ENCODE measurements around the gene PIGC.
A peak's percentile ranks its signal among the peaks of the same experiment; 100 is the strongest.
"Not testable (repeated sequence)": the region's sequence is repeated elsewhere in the genome, so short reads cannot be mapped to it uniquely, and the experiment has no call there.

Gene PIGC

DNA sequence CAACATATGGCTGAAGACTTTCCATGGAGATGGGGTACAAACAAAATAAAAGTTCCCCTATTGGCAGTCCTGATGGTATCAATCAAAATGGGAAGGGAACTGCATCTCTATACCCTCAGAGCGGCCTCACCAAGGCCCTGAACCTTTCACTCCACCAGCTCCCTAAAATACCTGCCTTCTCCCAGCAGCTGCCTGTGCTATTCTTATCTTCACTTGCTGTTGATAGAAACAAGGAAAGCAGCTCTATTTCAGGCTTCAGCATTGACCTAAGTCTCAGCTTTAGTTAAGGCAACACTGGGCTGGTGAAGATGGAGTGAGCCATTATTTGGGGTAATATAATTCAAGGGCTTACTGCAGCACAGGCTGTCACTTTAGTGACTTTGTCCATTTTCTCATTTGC, 21.7 kb upstream of the PIGC start:
- DNase-seq: no peak

DNA sequence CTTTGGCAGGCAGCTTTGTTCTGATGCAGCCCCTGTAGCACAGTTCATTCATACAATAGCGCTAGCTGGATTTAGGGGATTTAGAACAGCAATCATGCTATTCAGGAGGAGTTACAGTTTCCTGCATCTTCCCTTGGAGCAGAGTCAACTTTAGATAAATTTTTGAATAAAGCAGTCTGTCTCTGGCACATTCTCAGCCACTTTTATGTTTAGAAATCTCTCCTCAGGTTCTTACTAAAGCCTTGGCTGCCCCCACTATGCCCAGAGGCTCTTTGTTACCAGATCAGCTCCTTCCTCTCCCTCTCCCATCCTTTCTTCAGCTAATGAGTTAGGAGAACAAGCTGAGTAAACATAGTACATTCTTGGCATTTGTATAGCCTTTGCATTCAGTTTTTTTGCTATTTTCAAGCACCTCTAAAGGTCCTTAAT, 17.0 kb upstream of the PIGC start:
- DNase-seq: no peak

DNA sequence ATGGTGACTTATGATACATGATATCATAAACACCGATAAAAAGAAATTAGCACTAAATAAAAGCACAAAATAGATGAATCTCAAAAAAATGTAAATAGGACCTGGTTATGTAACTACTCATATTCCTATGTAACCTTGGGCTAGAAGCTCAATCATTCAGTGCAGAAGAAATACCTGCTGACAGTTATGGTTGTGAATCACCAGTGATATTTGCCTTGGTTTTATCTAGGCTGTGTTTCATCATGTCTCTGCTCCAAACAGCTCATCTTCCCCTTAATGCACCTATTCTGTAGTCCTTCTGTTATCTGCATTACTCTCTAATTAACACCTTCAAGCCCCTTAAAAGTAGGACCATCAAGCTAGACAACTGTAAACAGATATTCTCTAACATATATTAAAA, 16.3 kb upstream of the PIGC start:
- DNase-seq: no peak

DNA sequence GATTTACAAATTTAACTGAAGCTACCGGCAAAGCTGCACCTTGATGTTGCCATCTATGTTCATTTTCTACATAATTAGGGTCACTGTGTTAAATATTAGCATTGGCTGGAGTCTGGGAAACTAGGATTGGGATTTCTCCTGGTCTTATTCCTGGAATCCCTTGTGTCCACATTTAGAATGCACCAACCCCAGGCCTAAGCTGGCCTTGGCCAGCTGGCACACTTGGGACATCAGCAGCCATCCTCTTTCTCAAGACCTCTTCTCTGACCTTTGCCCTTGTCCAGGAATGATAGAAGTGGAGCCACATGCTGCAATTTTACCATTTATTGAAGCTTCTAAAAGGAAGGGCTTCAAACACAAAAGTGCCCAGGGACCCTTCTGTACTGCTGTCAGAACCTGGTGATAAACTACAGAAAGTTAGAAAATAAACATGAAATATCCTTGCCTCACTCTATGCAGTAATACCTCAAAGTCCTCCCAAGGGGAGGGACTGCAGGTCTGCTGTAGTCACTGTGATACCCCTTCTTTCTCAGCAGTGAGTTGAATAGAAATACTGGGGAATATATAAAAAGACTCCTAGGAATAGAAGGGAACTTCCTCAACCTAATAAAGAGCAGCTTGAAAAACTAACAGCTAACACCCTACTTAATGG, 13.7 kb upstream of the PIGC start:
- no peak for DNase-seq

DNA sequence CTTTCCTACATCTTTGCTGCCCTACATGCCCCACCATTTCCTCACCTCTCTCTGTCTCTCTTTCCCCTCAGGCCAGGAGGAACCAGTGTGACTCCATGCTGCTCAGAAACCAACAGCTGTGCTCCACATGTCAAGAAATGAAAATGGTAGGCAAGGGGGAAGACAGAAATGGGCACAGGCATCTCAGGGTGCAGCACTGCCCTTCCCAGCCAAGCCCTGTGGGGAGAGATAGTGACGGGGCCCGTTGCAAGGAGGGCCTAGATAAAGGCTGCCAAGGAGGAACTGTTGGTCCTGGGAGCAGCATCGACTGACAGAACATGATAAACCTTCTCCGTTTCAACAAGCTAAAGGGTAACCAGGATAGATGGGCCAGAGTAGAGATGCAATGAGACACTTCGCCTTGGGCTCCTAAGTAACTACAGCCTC, 12.5 kb upstream of the PIGC start:
- DNase-seq: no peak

DNA sequence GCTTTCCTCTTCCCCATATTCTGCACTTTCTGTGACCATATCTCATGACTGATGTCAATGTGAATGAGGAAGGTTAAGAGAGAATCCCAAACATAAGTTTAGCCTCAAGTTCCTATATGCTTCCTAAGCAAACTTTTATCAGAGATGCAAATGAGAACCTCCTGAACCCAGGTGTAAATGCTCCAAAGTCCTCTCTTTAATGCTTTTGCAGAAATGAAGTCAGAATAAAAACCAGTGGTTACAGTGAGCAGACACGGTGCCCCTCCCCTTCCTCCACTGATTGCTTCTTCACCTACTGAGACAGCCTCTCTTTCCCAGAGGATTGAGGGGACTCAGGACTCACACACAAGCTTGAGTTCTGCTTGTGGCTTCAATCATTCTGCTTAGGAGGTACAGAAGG, 11.6 kb upstream of the PIGC start:
- no peak for DNase-seq

DNA sequence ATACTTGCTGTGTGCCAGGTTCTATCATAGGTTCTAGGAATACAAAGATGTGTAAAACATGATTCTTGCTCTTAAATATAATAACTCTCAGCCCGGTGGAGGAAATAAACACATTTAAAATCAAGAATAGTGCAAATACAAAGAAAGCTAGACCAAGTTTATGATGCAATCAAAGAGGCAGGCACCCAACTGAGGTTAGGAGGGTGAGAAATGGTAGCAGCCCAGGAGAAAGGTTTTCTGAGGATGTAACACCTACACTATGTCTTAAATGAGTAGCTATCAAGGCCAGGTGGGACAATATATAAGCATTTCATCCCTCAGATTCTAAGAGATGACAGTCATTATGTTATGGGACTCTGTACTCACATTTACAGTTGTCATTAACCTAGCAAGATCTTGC, 9.7 kb upstream of the PIGC start:
- DNase-seq: no peak

DNA sequence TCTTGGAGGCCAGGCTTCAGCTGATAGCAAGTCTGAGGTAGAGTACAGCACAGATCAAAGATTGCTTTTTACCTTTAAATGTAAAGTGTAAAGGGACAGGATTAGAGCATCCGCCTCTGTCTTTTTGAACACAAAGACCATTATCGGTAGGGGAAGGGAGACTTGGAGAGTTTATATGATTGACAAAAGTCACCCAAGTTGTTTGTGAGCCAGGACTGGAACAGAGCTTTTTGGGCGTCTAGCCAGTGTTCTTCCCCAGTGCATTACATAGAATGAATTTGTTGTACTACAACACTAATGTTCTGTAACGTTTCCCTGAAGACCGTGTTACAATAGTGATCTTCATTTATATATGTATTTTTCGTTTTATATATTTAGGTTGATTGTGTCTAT, 9.3 kb upstream of the PIGC start:
- DNase-seq: no peak

DNA sequence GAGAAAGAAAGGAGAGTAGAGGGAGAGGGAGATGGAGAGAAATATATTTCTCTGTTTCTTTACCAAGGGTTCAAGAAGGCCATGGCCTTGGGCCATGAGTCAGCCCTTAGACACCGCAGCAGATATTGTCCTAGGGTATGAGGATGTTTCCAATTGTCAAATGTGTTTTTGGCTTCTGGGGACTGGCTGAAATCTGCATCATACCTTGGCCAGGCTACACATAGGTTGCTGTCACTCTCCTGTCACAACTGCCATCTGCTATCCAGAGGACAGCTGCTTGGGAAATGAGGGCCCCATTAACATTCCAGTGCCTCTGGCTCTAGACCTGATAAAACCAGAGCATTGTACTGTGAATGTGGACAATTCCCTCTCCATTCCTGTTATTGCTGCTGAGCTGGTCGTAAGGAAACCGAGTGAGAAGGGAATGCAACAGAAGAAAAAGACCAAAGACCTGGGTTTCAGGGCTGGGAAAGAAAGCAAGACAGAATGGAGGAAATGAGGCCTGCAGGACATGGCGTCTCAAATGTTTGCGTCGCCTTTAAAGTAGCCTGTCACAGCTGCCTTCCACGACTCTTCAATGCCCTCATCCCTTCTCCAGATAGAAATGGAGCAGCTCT, 8.8 kb upstream of the PIGC start:
- DNase-seq: no peak

DNA sequence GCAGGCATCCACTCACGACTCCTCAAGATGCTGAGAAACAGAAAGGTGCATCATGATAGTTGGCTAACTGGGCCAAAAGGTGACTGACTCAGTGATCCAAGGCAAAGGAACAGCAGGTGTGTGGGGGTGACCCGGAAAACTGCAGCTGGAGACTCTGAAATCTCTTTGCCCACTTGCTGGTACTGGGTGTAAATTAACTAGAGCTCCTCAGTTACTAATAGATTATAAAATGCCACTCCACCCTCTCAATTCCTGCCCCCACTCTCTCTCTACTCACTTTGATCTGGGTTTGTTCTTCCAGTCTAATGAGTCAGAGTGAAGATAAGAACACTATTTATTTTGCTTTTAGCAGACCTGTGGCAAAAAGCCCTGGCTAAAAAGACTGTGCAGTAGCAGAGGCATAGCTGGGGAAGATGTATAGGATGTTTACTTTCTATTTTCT, 7.2 kb upstream of the PIGC start:
- no peak for DNase-seq

DNA sequence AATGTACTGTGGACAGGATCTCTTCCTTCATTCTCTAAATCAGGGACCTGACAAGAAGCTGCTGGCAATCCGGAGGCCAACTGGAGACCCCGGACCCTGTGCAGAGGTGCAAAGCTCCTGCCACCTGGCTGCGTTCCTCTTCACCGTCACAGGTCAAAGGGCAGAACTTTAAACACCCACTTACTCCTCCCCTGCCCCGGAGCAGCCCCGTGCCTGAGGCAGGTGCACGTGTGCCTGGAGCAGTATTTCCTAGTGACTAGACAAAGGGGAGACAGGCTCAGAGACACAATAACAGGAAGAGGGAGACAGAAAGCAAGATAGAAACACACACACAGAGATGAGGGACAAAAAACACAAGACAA, 6.6 kb upstream of the PIGC start:
- no peak for DNase-seq

DNA sequence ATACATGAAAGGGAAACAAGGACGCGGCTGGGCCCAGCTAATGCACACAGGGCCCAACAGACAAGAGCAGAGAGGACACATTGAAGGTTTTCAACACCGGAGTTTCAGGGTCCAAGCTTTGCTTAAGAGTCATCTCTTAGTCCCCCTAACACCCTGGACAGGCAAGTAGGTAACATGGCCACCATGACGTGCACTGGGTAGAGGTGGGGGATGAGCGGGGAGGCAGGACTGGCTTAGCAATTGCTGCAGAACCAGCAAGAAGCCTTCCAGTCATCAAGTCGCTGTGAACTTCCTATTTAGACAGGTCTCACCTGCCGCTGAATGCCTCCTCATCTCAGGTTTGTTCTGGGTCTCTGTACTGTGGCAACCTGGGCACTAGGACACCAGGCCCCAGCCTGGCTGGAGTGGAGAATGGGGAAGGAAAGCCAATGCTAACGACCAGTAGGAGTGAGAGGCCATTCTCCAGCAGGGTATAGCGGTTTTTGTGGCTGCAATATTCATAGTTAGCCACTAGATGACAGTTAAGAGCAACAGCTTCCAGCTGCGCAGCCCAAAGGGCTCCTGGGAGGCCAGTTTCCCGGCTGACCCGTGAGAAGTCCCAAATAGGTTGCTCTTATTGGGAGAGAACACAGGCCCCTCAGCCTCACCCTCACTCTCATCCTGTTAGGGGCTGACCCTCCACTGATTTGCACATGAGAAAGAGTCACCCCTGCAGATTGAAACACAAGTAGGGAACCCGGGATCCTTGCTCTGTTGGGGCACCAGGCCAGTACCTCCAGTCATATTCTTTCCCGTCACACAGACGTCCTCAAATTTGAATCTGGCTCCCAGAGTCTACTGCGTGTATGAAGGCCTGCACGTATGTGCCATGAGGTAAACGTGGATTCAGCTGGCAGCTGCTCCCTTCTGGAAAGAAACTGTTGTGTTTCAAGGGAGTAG, 6.0 kb upstream of the PIGC start:
- peak; percentile 47 for DNase-seq

DNA sequence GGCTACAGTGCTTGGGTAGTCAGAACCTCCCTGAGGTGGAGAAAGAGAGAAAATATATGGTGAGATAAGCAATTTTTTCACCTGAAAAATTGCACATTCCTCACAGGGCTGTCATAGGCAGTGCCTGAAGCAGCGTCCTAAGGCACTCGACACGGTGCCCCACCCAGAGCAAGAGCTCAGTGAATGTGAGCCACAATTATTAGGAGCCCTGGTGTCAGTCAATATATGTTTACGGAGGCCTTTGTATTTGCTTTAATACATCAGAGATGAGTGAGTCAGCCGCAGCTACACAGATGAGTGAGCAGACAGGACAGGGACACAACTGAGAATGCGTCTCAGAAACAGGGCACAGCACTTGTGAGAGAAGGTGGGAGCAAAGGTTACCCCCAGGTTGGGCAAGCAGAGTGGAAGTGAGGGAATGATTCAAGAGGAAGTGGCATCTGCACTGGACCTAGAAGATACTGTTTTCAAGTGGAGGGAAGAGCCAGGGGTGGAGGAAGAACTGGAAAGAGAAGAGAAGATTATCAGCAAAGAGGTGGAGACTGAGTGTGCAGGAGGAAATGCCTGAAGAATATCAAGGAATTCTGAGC, 5.2 kb upstream of the PIGC start:
- no peak for DNase-seq

DNA sequence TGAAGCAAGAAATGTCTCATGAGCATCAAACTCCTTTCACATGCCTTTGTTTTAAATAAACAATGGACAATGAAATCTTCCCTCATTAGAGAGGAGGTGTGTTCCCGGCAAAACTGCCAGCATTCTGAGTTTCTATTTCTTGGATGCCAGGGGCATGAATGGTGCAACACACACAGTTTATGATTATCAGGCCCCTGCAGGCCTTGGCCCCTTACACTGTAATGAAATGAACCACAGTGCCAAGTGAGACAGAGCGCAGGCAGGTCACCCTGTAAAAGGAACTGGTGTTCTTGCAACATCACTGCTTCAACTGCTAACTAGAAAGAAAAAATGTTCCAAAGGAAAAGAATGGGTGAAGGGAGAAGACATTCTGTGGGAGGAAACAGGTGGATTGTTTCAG, 3.8 kb upstream of the PIGC start:
- DNase-seq: no peak

DNA sequence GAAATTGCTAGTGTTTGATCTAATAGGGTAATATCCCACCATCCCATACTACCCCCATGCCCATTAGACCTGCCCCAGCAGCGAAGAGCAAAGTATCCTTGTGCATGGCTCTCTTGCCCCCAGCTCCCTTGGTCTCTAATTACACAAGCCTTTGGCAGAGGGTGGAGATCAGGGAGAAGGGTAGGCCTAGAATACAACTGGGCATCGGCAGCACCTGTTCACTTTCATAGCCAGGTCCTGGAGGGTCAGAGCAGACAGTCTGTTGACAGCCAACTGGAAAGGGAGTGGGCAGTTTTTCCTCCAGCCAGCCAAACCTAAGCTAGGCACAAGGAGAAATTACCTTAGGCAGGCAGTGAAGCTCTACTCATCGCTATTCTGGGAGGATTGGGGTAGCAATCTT, 2.7 kb upstream of the PIGC start:
- no peak for DNase-seq

DNA sequence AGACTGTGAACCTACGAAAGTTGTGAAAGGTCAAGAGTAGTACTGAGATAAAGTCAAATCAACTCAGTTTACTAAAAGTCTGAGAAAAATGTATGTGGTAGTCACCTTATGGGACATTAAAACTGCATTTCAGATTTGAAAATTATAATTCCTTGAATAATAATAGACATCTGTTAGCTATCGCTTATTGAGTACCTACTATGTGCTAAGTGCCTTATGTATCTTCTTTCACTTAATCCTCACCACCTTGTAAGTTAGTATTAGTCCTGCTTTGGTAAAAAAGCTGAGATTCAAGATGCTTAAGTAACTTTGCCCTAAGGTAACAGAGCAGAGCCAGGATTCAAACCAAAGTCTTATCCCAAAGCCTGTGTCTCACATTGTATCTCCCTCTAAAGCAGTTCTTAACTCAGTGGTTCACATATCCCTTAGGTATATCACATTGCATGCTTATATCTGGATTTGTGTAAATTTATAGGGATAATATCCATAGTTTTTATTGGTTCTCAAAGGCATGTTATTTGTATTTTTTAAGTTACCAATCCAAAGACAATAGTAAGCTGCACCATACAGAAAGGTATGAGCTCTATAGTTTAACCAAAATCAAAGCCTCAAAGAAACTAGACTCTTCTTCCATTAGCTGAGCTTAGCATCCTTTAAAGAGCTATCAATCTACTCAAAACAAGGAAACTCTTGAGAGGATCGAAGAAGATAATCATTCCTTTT, 865 bp downstream of the PIGC start:
- DNase-seq: no peak

DNA sequence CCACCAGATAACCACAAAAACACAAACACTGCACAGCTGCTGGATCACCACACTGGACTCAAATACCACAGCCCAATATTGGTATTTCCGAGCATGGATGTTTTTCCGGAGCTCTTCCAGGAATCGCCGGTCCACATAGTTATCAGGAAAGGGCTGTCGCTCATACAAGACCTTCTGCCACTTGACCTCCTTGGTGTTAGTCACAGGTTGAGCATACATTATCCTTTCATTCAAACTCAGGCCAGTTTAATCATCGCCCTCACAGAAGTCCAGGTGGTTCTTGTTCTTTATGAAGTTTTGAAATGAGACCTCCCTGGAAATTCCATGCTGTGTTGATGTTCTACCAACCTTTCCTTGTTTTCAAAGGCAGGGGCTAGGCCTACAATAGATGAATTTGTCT, 1.5 kb downstream of the PIGC start:
- no peak for DNase-seq

DNA sequence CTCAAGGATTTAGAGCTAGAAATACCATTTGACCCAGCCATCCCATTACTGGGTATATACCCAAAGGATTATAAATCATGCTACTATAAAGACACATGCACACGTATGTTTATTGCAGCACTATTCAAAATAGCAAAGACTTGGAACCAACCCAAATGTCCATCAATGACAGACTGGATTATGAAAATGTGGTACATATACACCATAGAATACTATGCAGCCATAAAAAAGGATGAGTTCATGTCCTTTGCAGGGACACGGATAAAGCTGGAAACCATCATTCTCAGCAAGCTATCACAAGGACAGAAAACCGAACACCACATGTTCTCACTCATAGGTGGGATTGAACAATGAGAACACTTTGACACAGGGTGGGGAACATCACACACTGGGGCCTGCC, 6.7 kb downstream of the PIGC start:
- not testable (repeated sequence) for DNase-seq

DNA sequence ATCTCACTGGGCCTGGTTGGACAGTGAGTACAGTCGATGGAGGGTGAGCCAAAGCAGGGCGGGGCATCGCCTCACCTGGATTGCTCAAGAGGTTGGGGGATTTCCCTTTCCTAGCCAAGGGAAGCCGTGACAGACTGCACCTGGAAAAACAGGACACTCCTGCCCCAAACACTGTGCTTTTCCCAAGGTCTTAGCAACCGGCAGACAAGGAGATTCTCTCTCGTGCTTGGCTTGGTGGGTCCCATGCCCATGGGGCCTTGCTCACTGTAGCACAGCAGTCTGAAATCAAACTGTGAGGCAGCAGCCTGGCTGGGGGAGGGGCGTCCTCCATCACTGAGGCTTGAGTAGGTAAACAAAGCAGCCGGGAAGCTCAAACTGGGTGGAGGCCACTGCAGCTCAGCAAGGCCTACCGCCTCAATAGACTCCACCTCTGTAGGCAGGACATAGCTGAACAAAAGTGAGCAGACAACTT, 12.1 kb downstream of the PIGC start:
- peak; percentile 24 for DNase-seq

DNA sequence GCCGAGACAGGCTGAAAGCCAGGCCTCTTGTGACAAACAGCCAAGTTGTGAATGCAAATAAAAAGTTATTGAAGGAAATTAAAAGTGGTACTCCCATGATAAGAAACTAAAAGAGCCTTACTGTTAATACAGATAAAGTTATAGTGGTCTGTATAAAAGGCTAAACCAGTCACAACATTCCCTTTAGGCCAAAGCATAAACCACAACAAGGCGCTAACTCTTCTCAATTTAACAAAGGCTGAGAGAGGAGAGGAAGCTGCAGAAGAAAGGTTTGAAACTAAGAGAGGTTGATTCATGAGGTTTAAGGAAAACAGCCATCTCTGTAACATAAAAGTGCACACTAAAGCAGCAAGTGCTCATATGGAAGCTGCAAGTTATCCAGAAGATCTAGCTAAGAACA, 12.7 kb downstream of the PIGC start:
- DNase-seq: no peak

DNA sequence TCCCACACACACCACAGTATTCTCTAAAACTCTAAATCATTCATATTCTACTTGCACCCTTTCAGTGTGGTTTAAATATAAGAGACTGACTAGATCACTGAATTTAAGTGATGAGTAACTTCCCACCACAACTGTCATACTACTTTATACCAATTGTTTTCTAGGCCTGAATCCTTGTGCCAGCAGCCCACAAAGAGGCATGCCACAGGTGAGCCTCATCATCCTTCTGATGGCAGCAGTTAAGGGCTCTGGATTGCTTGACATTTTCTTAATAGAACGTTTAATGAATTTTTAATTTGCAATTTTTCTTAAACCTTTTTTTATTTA, 13.8 kb downstream of the PIGC start:
- no peak for DNase-seq

DNA sequence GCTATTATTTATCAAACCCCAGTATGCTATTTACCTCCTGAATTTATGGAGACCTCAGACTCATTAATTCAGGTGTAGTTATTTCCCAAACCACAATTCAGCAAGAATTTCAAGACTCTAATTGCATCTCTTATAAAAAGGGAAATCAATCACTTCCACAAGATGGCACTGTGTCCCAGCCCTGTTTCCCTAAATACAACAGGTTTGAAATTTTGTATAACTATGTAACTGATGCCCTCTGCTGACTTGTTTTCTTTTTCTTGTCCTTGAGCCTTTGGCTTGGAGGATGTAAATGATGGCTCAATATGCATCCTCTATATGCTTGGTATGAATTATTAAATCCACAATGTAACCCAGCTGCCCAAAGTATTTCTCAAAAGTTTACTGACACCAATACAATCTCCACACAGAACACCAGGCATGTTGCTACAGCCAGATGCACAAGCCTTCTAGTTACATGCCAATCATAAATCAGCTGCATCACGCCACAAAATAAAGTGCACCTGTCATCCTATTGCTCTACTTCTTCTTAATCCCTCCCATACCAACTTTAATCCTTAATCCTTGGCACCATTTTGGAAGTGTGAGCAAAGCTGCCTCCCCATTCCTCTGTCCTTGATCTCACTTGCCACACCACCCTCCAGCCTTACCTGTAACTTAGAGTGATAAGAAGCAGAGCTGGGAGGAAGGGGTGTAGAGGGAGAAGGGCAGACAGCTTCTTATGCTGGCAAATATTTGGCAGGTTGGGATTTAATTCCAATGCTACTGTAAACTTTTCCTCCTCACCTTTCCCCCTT, 14.3 kb downstream of the PIGC start:
- DNase-seq: no peak
